K562 (cell line): ENCODE measurements around the gene MYLK4. TPM values are rescaled to one million over a fixed set of nuclear protein-coding genes. Genes with fewer than 3 reads are reported as not detected.

Source experiments
- ATAC-seq: fragments of 200-7000 bp; cut with Tn5 transposase; 3 replicates; pipeline ENCODE4 v1.9.1; 2020; ENCODE audit warnings: moderate library complexity
- BruUV-seq: library from RNA; stranded (reverse); fragments of 400-500 nt; replicated peaks from 2 replicates; lab custom pipeline; 2021; lab: Mats Ljungman, UMichigan
- CTCF ChIA-PET: fragments of 300-600 bp; formaldehyde crosslinking; extraction: SDS; loops from one replicate; lab custom pipeline; 2021; ENCODE audit warnings: low intra/inter-chr PET ratio; lab: Yijun Ruan, JAX
- POLR2A ChIA-PET: fragments of 300-600, 350-650 bp; sonication (Branson Sonifier 250); formaldehyde crosslinking; extraction: SDS; loops from one replicate; lab custom pipeline; 2021; ENCODE audit warnings: antibody characterized with exemption, inconsistent platforms; lab: Yijun Ruan, JAX
- DNase-seq, 4 experiments: peaks; one replicate each; pipeline versions ENCODE4 v3.0.0 to v3.0.0-alpha.2; 2011 to 2018; ENCODE audit warnings: low spot score in 3 of 4, mixed read lengths in 3 of 4; ENCODE audit errors: extremely low read depth in 1 of 4
- FAIRE-seq: peaks from 2 replicates; lab custom pipeline; 2011; peaks lifted over from hg19 to GRCh38; lab: Jason Lieb, UNC
- H2AFZ ChIP-seq: 2 replicates; pipeline ENCODE4 v1.6.0; 2011; ENCODE audit warnings: low read depth, low read length, control low read depth, inconsistent platforms
- H3K27ac ChIP-seq: fragments of 200-600 bp; 3 replicates; pipeline ENCODE4 v1.8.0; 2011; ENCODE audit warnings: low read depth, mild to moderate bottlenecking, control low read depth, inconsistent platforms, low read length, moderate library complexity, mixed read lengths; ENCODE audit errors: extremely low read depth
- H3K27me3 ChIP-seq, 2 experiments: fragments of 300-600 bp in 1 of 2; 2 replicates in 1 of 2; 3 replicates in 1 of 2; pipeline versions ENCODE4 v1.6.0 to v1.8.0; 2011; ENCODE audit warnings: inconsistent platforms in 2 of 2, low read length in 2 of 2, mild to moderate bottlenecking in 1 of 2, mixed read lengths in 1 of 2, moderate library complexity in 1 of 2; ENCODE audit not compliant: control insufficient read depth in 2 of 2, insufficient read depth in 2 of 2
- H3K36me3 ChIP-seq: fragments of 300-600 bp; 3 replicates; pipeline ENCODE4 v1.8.0; 2011; ENCODE audit warnings: mild to moderate bottlenecking, low read length, inconsistent platforms; ENCODE audit not compliant: control insufficient read depth, insufficient read depth
- H3K4me1 ChIP-seq, 2 experiments: fragments of 200-600 bp in 1 of 2; replicated peaks in 1 of 2; 2 replicates in 1 of 2; 3 replicates in 1 of 2; pipeline versions ENCODE4 v1.5.1 to v1.8.0; 2011; ENCODE audit warnings: inconsistent platforms in 2 of 2, low read length in 2 of 2, mild to moderate bottlenecking in 1 of 2, mixed read lengths in 1 of 2, moderate library complexity in 1 of 2; ENCODE audit not compliant: control insufficient read depth in 2 of 2, insufficient read depth in 2 of 2
- H3K4me2 ChIP-seq: 2 replicates; pipeline ENCODE4 v1.6.1; 2011; ENCODE audit warnings: low read length, control low read depth, inconsistent platforms, mixed read lengths; ENCODE audit not compliant: insufficient read depth
- H3K4me3 ChIP-seq: fragments of 200-600 bp; sonication (generic), shearing (Covaris generic); 2 replicates; pipeline ENCODE4 v1.5.1; 2016; ENCODE audit warnings: control low read depth, inconsistent platforms
- H3K79me2 ChIP-seq: fragments of 200-600 bp; 3 replicates; pipeline ENCODE4 v1.8.0; 2011; ENCODE audit warnings: low read length, inconsistent platforms; ENCODE audit not compliant: control insufficient read depth, insufficient read depth
- H3K9ac ChIP-seq, 2 experiments: 2 replicates each; pipeline versions ENCODE4 v1.6.0 to v1.6.1; 2011; ENCODE audit warnings: low read depth in 2 of 2, low read length in 2 of 2, control low read depth in 1 of 2, inconsistent platforms in 1 of 2, mild to moderate bottlenecking in 1 of 2, mixed read lengths in 1 of 2; ENCODE audit not compliant: insufficient read depth in 1 of 2
- H3K9me1 ChIP-seq: one replicate; pipeline ENCODE4 v1.6.0; 2011; ENCODE audit warnings: inconsistent platforms, mild to moderate bottlenecking, low read length, moderate library complexity; ENCODE audit not compliant: control insufficient read depth, insufficient read depth
- H3K9me3 ChIP-seq: replicated peaks from 2 replicates; pipeline ENCODE4 v1.5.1; 2011; ENCODE audit warnings: low read depth, low read length, inconsistent platforms; ENCODE audit not compliant: control insufficient read depth, insufficient read depth
- H4K20me1 ChIP-seq: replicated peaks from 2 replicates; pipeline ENCODE4 v1.6.1; 2011; ENCODE audit warnings: low read length, inconsistent platforms, mixed read lengths; ENCODE audit not compliant: control insufficient read depth, insufficient read depth
- POU5F1 ChIP-seq: fragments of 150-350 bp; IDR thresholded peaks from 2 replicates; pipeline ENCODE4 v1.6.1; 2014; ENCODE audit warnings: borderline replicate concordance, low read length, low read depth, mild to moderate bottlenecking; ENCODE audit not compliant: partially characterized antibody
- PPARD ChIP-seq: fragments of 250-450 bp; sonication (Bioruptor Pico); IDR thresholded peaks from 2 replicates; pipeline ENCODE4 v1.8.0; 2022; ENCODE audit warnings: inconsistent platforms, mild to moderate bottlenecking, moderate library complexity
- TCF3 ChIP-seq: sonication (generic); formaldehyde crosslinking; IDR thresholded peaks from 2 replicates; pipeline ENCODE4 v1.4.0; 2020; ENCODE audit warnings: mild to moderate bottlenecking, missing genetic modification reagents
- ZFPM2 ChIP-seq: fragments of 250-450 bp; sonication (Bioruptor Pico); IDR thresholded peaks from 2 replicates; pipeline ENCODE4 v1.5.1; 2022; ENCODE audit warnings: mild to moderate bottlenecking
- WGBS: fragments of 100-300 bp; shearing (Covaris generic); methylation state at CpG from one replicate; pipeline ENCODE4 v1.1.6; 2016; ENCODE audit warnings: low coverage, mixed read lengths; ENCODE audit not compliant: insufficient coverage; ENCODE audit errors: missing lambda C conversion rate; 5-methylcytosine and 5-hydroxymethylcytosine counted together
- in situ Hi-C: fragments of 300-500 bp; cut with MboI; formaldehyde crosslinking; loops from 4 replicates; pipeline ENCODE4 v1.15.0; 2018; ENCODE audit warnings: inconsistent platforms, mixed read lengths
- intact Hi-C: fragments of 100-400 bp; cut with micrococcal nuclease; formaldehyde crosslinking; loops from 2 replicates; pipeline ENCODE4 v1.14.2; 2022
- polyA plus RNA-seq, 8 experiments: library from polyadenylated mRNA; depleted of rRNA in 4 of 8; stranded (reverse) in 5 of 8; unstranded in 3 of 8; fragments of >200 nt; fragmentation: Nextera tagmentation in 2 of 8; fragmentation: Illumina TruSeq in 1 of 8; extraction: Ambion mirVana in 2 of 8; extraction: Trizol in 1 of 8; gene quantifications; 2 replicates each; pipeline versions ENCODE4 v1.2.1 to v1.2.3, GENCODE V29; 2011 to 2014; ENCODE audit warnings: inconsistent platforms in 1 of 8, missing spikeins in 1 of 8
- total RNA-seq, 7 experiments: library from RNA; depleted of rRNA in 6 of 7; stranded (reverse); fragments of >200 nt in 6 of 7; fragmentation: Illumina TruSeq in 2 of 7; extraction: Trizol in 2 of 7; gene quantifications; 2 replicates each; pipeline versions ENCODE4 v1.2.1 to v1.2.3, GENCODE V29; 2011 to 2021; ENCODE audit warnings: low replicate concordance in 1 of 7
- TF ChIP-seq, protein P1 (sequence below): sonication (generic); formaldehyde crosslinking; IDR thresholded peaks from 2 replicates; pipeline ENCODE4 v1.9.0; 2022; ENCODE audit warnings: mild to moderate bottlenecking, missing genetic modification reagents
- TF ChIP-seq, protein P2 (sequence below): sonication (generic); formaldehyde crosslinking; IDR thresholded peaks from 2 replicates; pipeline ENCODE4 v1.8.0; 2022; ENCODE audit warnings: missing genetic modification reagents, mild to moderate bottlenecking, moderate library complexity, borderline replicate concordance

The MYLK4 gene
- total and polyA plus RNA-seq, 9 of the 15 experiments (the other 6 are each of a cell fraction or from before 2014, with no cell fraction given), result 0.01 to 0.15 (median 0.06) TPM

DNA sequence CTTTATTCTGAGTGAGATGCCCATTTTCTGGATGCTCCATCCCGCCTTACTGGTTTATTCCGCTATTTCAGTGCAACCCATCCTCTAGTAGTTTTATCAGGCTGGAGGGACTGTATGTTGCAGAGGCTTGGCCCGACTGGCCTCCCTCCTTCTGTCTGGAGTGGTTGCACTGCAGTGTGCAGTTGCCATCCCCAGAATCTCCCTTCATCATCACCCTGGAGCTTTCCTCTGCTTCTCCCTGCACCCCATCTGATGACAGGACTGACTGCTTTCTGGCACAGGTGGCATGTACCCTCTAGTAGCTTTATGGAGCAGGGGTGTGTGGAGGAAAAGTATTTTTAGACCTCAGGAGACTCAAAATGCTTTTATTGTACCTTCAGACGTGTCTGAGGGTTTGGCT lies 35.5 kb upstream of the MYLK4 start:
- no peak for FAIRE-seq
- no peaks in the 10 kb centered on the region for H3K9me3 ChIP-seq
- H3K4me1 ChIP-seq, result peaks cover 19 to 22% of the 10 kb centered on the region in 2 experiments
- 53% methylated on average over 4 of the region's 4 CpGs for WGBS
- in situ Hi-C loops, result loop anchor here (5.0 to 10.0 kb wide), 3 partner anchors 56 to 269 kb away; partner anchors contain the start of gene SERPINB1
- H3K9me1 ChIP-seq, result no peaks in the 10 kb centered on the region
- no peak for DNase-seq
- peaks cover 45% of the 10 kb centered on the region for H3K79me2 ChIP-seq
- H3K4me3 ChIP-seq, result no peak overlapping the region
- no peaks in the 10 kb centered on the region for H4K20me1 ChIP-seq
- CTCF ChIA-PET, result interaction anchor here (1.2 kb wide), 1 partner anchor 146 kb away, joined by 3 read pairs; no protein-coding TSS in a partner anchor
- H3K27me3 ChIP-seq, result no peaks in the 10 kb centered on the region
- TF ChIP-seq TCF3 (no peak), PPARD (CRISPR knock-in tag) (no peak), POU5F1 (no peak), ZFPM2 (CRISPR knock-in tag) (no peak)
- TF ChIP-seq, protein P1, sequence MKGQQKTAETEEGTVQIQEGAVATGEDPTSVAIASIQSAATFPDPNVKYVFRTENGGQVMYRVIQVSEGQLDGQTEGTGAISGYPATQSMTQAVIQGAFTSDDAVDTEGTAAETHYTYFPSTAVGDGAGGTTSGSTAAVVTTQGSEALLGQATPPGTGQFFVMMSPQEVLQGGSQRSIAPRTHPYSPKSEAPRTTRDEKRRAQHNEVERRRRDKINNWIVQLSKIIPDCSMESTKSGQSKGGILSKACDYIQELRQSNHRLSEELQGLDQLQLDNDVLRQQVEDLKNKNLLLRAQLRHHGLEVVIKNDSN (CRISPR knock-in tag), result no peak
- TF ChIP-seq, protein P2, sequence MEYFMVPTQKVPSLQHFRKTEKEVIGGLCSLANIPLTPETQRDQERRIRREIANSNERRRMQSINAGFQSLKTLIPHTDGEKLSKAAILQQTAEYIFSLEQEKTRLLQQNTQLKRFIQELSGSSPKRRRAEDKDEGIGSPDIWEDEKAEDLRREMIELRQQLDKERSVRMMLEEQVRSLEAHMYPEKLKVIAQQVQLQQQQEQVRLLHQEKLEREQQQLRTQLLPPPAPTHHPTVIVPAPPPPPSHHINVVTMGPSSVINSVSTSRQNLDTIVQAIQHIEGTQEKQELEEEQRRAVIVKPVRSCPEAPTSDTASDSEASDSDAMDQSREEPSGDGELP, result no peak
- TF ChIP-seq, all 486 proteins: peak for 0
- ATAC-seq, result no peak
- BruUV-seq, result no TSS peak
- Histone ChIP-seq H3K36me3 (peaks cover 54% of the 10 kb centered on the region), H3K27ac (no peak overlapping the region), H3K4me2 (no peak overlapping the region), H2AFZ (no peak overlapping the region), H3K9ac (no peak overlapping the region)
- intact Hi-C loops, result no loop called here
- POLR2A ChIA-PET, result interaction anchor here (0.6 to 9.0 kb wide), 2 partner anchors 16 to 62 kb away, joined by 3 to 151 read pairs; partner anchors contain the start of gene WRNIP1
